ENCODE data around the gene ZDHHC9.

The ZDHHC9 gene

DNA sequence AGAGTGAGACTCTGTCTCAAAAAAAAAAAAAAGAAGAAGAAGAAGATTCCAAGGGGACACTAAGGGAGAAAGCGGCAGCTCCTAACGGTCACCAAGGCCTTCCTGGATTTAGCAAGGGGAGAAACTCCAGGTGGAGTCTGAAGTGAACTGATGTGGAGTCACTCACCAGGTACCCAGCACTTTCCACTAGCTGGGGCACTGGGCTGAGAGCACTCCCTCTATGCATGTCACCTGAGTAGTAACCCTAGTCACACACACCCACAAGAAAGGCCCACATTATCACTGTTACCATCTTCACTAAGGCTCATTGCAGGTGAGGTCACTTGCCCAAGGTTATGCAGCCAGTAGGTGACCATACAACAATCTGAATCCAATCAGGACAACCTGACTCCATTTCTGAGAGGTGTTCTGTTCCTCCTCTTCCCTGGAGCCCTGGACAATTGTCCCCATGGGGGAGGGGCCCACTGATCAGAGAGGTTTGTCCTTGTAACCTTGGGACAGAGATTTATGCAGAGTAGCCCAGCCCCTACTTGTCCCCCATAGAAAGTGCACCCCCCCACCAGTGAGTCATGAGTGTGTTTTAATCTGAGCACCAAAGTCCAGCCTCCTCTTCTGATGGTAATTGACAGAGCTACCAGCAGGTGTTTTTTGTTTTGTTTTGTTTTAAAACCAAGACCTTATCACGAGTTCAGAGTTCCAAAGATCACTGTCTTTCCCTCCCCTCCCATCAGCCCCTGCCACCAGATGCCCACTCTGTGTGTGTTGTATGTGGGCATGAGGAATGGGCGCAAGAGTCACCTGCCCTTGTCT is 69.8 kb downstream of the ZDHHC9 start:
- Mint-ChIP-seq H3K4me3 (no peak overlapping the region), H3K27me3 (ENCODE audit: low read depth, poor library complexity) (no peaks in the 10 kb centered on the region), H3K36me3 (ENCODE audit: low read depth) (no peaks in the 10 kb centered on the region), H3K27ac (no peak overlapping the region), H3K4me1 (no peaks in the 10 kb centered on the region), H3K9me3 (peaks cover 9% of the 10 kb centered on the region)
- no peak for TF ChIP-seq CTCF (IDR thresholded peaks at IDR 0.05)
- DNase-seq, result no peak

GRCh38 chrX:129772796-129773431 is 70.8 kb downstream of the ZDHHC9 start:
- DNase-seq, result no peak
- H3K27me3 Mint-ChIP-seq (ENCODE audit: low read depth, poor library complexity), result no peaks in the 10 kb centered on the region
- H3K27ac Mint-ChIP-seq, result no peak overlapping the region
- peaks cover 8% of the 10 kb centered on the region for H3K9me3 Mint-ChIP-seq
- H3K36me3 Mint-ChIP-seq (ENCODE audit: low read depth), result no peaks in the 10 kb centered on the region
- no peak for TF ChIP-seq CTCF (IDR thresholded peaks at IDR 0.05)
- no peak overlapping the region for H3K4me3 Mint-ChIP-seq
- no peaks in the 10 kb centered on the region for H3K4me1 Mint-ChIP-seq

GRCh38 chrX:129771266-129771995 is 72.3 kb downstream of the ZDHHC9 start:
- H3K4me1 Mint-ChIP-seq, result no peaks in the 10 kb centered on the region
- no peak for DNase-seq
- peaks cover 12% of the 10 kb centered on the region for H3K9me3 Mint-ChIP-seq
- H3K27ac Mint-ChIP-seq, result no peak overlapping the region
- H3K27me3 Mint-ChIP-seq (ENCODE audit: low read depth, poor library complexity), result no peaks in the 10 kb centered on the region
- H3K36me3 Mint-ChIP-seq (ENCODE audit: low read depth), result no peaks in the 10 kb centered on the region
- TF ChIP-seq CTCF (IDR thresholded peaks at IDR 0.05), result no peak
- H3K4me3 Mint-ChIP-seq, result no peak overlapping the region

- TF ChIP-seq CTCF (IDR thresholded peaks at IDR 0.05), result no peak
- Mint-ChIP-seq H3K36me3 (ENCODE audit: low read depth) (no peaks in the 10 kb centered on the region), H3K27me3 (ENCODE audit: low read depth, poor library complexity) (peaks cover 8% of the 10 kb centered on the region), H3K4me1 (no peaks in the 10 kb centered on the region), H3K27ac (no peak overlapping the region), H3K4me3 (no peak overlapping the region), H3K9me3 (peaks cover 13% of the 10 kb centered on the region)
- DNase-seq, result no peak
Observed at GRCh38 chrX:129769467-129770154, 74.1 kb downstream of the ZDHHC9 start.

DNA sequence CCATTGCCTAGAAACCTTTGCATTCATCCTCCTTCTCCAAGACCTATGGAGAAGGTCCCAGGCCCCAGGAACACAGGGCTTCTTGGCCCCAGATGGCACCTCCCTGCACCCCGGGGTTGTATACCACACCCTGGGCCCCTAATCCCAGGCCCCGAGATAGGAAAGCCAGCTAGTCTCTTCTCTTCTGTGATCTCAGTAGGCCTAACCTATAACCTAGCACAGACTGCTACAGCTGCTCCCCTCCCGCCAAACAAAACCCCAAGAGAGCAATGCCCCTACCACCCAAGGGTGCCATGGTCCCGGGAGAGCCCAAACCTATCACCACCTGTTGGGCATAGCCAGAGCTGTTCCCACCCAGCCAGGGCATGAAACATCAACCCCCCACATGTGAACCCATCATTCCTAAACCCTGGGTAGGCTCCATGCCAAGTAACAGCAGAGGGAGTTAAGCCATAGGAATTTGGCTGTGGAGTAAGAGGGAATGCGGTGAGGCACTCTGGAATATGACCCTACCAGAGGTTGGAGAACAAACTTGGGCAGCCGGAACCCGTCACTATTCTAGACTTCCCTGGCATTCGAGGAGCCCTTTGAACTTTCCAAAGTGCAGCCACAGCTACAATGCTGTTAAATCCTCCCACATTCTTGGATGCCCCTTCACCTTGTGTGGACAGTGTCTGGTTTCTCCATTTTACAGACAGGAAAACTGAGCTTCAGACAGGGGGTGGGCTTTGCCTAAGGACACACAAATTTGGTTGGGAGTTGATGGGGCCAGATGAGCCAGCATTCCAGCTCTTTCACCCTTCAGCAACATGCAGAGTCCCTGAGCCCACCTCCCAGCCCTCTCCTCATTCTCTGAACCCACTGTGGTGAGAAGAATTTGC is 74.9 kb downstream of the ZDHHC9 start:
- no peak for TF ChIP-seq CTCF (IDR thresholded peaks at IDR 0.05)
- Mint-ChIP-seq H3K4me3 (no peak overlapping the region), H3K36me3 (ENCODE audit: low read depth) (no peaks in the 10 kb centered on the region), H3K4me1 (no peaks in the 10 kb centered on the region), H3K27me3 (ENCODE audit: low read depth, poor library complexity) (peaks cover 8% of the 10 kb centered on the region), H3K27ac (no peak overlapping the region), H3K9me3 (peaks cover 17% of the 10 kb centered on the region)
- DNase-seq, result no peak
